ENCODE measurements around the gene PPP2R2C. TPM values are rescaled to one million over a fixed set of nuclear protein-coding genes. Genes with fewer than 3 reads are reported as not detected.

Gene PPP2R2C
- total RNA-seq, 1 experiment from 2014 or later, result 26.7 TPM

GRCh38 chr4:6313216-6313615 lies 159.2 kb downstream of the PPP2R2C start:
- Histone ChIP-seq H3K27ac (ENCODE audit: low read length) (no peak overlapping the region), H3K4me3 (ENCODE audit: low read depth in 2 of 2, low read length in 2 of 2) (no peak overlapping the region), H3K9me3 (ENCODE audit: control insufficient read depth, insufficient read depth, low read depth, low read length) (no peaks in the 10 kb centered on the region), H3K36me3 (ENCODE audit: control insufficient read depth, insufficient read depth, low read length) (no peaks in the 10 kb centered on the region), H3K4me1 (ENCODE audit: control insufficient read depth, insufficient read depth, low read length) (peaks cover 7% of the 10 kb centered on the region; the same call in 1 of the 2 replicates), H3K27me3 (ENCODE audit: control insufficient read depth, insufficient read depth, low read length) (no peaks in the 10 kb centered on the region)
- ATAC-seq (no peak), DNase-seq (ENCODE audit: low read depth, low spot score) (no peak)
- ChIA-PET POLR2A (no interaction called here), CTCF (no interaction called here)
- intact Hi-C loops (cut with micrococcal nuclease; ENCODE audit: unreplicated experiment) (no loop called here), in situ Hi-C loops (cut with HindIII; ENCODE audit: low pct_unique_long_range_greater_than_20kb, low sequenced_read_pairs) (no loop called here)
- no TSS peak for BruUV-seq (replicated peaks)
- TF ChIP-seq CTCF (IDR thresholded peaks at IDR 0.05) (no peak), REST (IDR thresholded peaks at IDR 0.05; ENCODE audit: insufficient read depth in 1 of 2, low read depth in 2 of 2, low read length in 1 of 2) (no peak), TCF7L2 (IDR thresholded peaks at IDR 0.05; ENCODE audit: low read depth, low read length) (no peak), POLR2AphosphoS5 (IDR thresholded peaks at IDR 0.05; ENCODE audit: low read depth, low read length) (no peak), SIN3A (IDR thresholded peaks at IDR 0.05; ENCODE audit: borderline replicate concordance, insufficient read depth, low read depth, low read length) (no peak)

GRCh38 chr4:6309777-6310176 lies 162.6 kb downstream of the PPP2R2C start:
- H3K27ac ChIP-seq (ENCODE audit: low read length), result no peak overlapping the region
- no peaks in the 10 kb centered on the region for H3K27me3 ChIP-seq (ENCODE audit: control insufficient read depth, insufficient read depth, low read length)
- TF ChIP-seq REST (IDR thresholded peaks at IDR 0.05; ENCODE audit: insufficient read depth in 1 of 2, low read depth in 2 of 2, low read length in 1 of 2) (no peak), CTCF (IDR thresholded peaks at IDR 0.05) (no peak), POLR2AphosphoS5 (IDR thresholded peaks at IDR 0.05; ENCODE audit: low read depth, low read length) (no peak), SIN3A (IDR thresholded peaks at IDR 0.05; ENCODE audit: borderline replicate concordance, insufficient read depth, low read depth, low read length) (no peak), TCF7L2 (IDR thresholded peaks at IDR 0.05; ENCODE audit: low read depth, low read length) (no peak)
- ATAC-seq (no peak), DNase-seq (ENCODE audit: low read depth, low spot score) (no peak)
- ChIA-PET CTCF (no interaction called here), POLR2A (no interaction called here)
- no peaks in the 10 kb centered on the region for H3K9me3 ChIP-seq (ENCODE audit: control insufficient read depth, insufficient read depth, low read depth, low read length)
- intact Hi-C loops (cut with micrococcal nuclease; ENCODE audit: unreplicated experiment), result no loop called here
- peaks cover 7% of the 10 kb centered on the region; the same call in 1 of the 2 replicates for H3K4me1 ChIP-seq (ENCODE audit: control insufficient read depth, insufficient read depth, low read length)
- in situ Hi-C loops (cut with HindIII; ENCODE audit: low pct_unique_long_range_greater_than_20kb, low sequenced_read_pairs), result no loop called here
- no TSS peak for BruUV-seq (replicated peaks)
- H3K4me3 ChIP-seq (ENCODE audit: low read depth in 2 of 2, low read length in 2 of 2), result peak overlapping the region; percentile 45 to 52
- no peaks in the 10 kb centered on the region for H3K36me3 ChIP-seq (ENCODE audit: control insufficient read depth, insufficient read depth, low read length)
